ENCODE results near the gene WDFY1. TPM values are rescaled to one million over a fixed set of nuclear protein-coding genes. Genes with fewer than 3 reads are reported as not detected.

WDFY1 gene
- total RNA-seq, 2 donors from 2014 or later, result 50.0 to 63.5 TPM

- H3K27me3 ChIP-seq, result no peaks in the 10 kb centered on the region
- no peak for TF ChIP-seq CTCF (IDR thresholded peaks at IDR 0.05)
- intact Hi-C loops (cut with DNase I), result no loop called here
- no peaks in the 10 kb centered on the region for H3K36me3 ChIP-seq
- H3K27ac ChIP-seq, result no peak overlapping the region
- H3K9ac ChIP-seq (ENCODE audit: low read depth in 2 of 2, low read length in 2 of 2), result no peak overlapping the region
- no peaks in the 10 kb centered on the region for H3K9me3 ChIP-seq
- no peak for DNase-seq
- H3K4me3 ChIP-seq, result no peak overlapping the region
- H3K4me1 ChIP-seq, result no peaks in the 10 kb centered on the region
Measured at GRCh38 chr2:223900531-223900930, 44.6 kb downstream of the WDFY1 start.

GRCh38 chr2:223900066-223900465, 45.1 kb downstream of the WDFY1 start:
- Histone ChIP-seq H3K4me3 (no peak overlapping the region), H3K9ac (ENCODE audit: low read depth in 2 of 2, low read length in 2 of 2) (no peak overlapping the region), H3K27ac (no peak overlapping the region), H3K9me3 (no peaks in the 10 kb centered on the region), H3K36me3 (no peaks in the 10 kb centered on the region), H3K4me1 (no peaks in the 10 kb centered on the region), H3K27me3 (no peaks in the 10 kb centered on the region)
- DNase-seq, result no peak
- TF ChIP-seq CTCF (IDR thresholded peaks at IDR 0.05), result no peak
- intact Hi-C loops (cut with DNase I), result no loop called here

GRCh38 chr2:223897669-223898330, 47.3 kb downstream of the WDFY1 start:
- no peak for TF ChIP-seq CTCF (IDR thresholded peaks at IDR 0.05)
- DNase-seq, result no peak
- intact Hi-C loops (cut with DNase I), result no loop called here
- Histone ChIP-seq H3K4me3 (no peak overlapping the region), H3K9ac (ENCODE audit: low read depth in 2 of 2, low read length in 2 of 2) (no peak overlapping the region), H3K36me3 (peaks cover 7% of the 10 kb centered on the region), H3K27me3 (no peaks in the 10 kb centered on the region), H3K9me3 (no peaks in the 10 kb centered on the region), H3K27ac (no peak overlapping the region), H3K4me1 (no peaks in the 10 kb centered on the region)

GRCh38 chr2:223896833-223897311, 48.3 kb downstream of the WDFY1 start:
- H3K36me3 ChIP-seq, result peaks cover 7% of the 10 kb centered on the region
- intact Hi-C loops (cut with DNase I), result no loop called here
- H3K4me3 ChIP-seq, result no peak overlapping the region
- TF ChIP-seq CTCF (IDR thresholded peaks at IDR 0.05), result no peak
- H3K27ac ChIP-seq, result no peak overlapping the region
- H3K4me1 ChIP-seq, result no peaks in the 10 kb centered on the region
- H3K27me3 ChIP-seq, result no peaks in the 10 kb centered on the region
- H3K9ac ChIP-seq (ENCODE audit: low read depth in 2 of 2, low read length in 2 of 2), result no peak overlapping the region
- no peak for DNase-seq
- H3K9me3 ChIP-seq, result no peaks in the 10 kb centered on the region

- no peaks in the 10 kb centered on the region for H3K4me1 ChIP-seq
- no peak overlapping the region for H3K27ac ChIP-seq
- no peak overlapping the region for H3K9ac ChIP-seq (ENCODE audit: low read depth in 2 of 2, low read length in 2 of 2)
- no peaks in the 10 kb centered on the region for H3K27me3 ChIP-seq
- H3K4me3 ChIP-seq, result no peak overlapping the region
- intact Hi-C loops (cut with DNase I), result no loop called here
- peaks cover 7% of the 10 kb centered on the region for H3K36me3 ChIP-seq
- no peak for DNase-seq
- no peaks in the 10 kb centered on the region for H3K9me3 ChIP-seq
- TF ChIP-seq CTCF (IDR thresholded peaks at IDR 0.05), result no peak
Measured at GRCh38 chr2:223894968-223895367, 50.2 kb downstream of the WDFY1 start.
